Activated T-cell treated with anti-CD3 and anti-CD28 coated beads, Interleukin-2, amount 50 U/mL, for 72 hours (primary cell): ENCODE results near the gene NSUN2. TPM values are rescaled to one million over a fixed set of nuclear protein-coding genes. Genes with fewer than 3 reads are reported as not detected.
A peak's percentile ranks its signal among the peaks of the same experiment; 100 is the strongest.

Experiments
- ATAC-seq, 2 donors: fragments of 150-1000 bp; cut with Tn5 transposase; replicated peaks in 1 of 2; 2 replicates each; pipeline ENCODE4 v1.10.0; 2021; ENCODE audit warnings: moderate library complexity in 2 of 2, mild to moderate bottlenecking in 1 of 2
- DNase-seq, 2 donors: peaks; one replicate each; pipeline ENCODE4 v3.0.0; 2021 to 2022; ENCODE audit warnings: mixed read lengths in 1 of 2
- H3K27ac Mint-ChIP-seq: one replicate; pipeline ENCODE4 v1.8.0; 2022; ENCODE audit warnings: mild to moderate bottlenecking, moderate library complexity, mixed read lengths
- H3K27me3 Mint-ChIP-seq: one replicate; pipeline ENCODE4 v1.8.0; 2022; ENCODE audit warnings: low read depth, mixed read lengths
- H3K36me3 Mint-ChIP-seq, 2 donors: one replicate each; pipeline ENCODE4 v1.8.0; 2022; ENCODE audit warnings: mixed read lengths in 2 of 2, mild to moderate bottlenecking in 1 of 2; ENCODE audit not compliant: insufficient read depth in 2 of 2
- H3K4me1 Mint-ChIP-seq: one replicate; pipeline ENCODE4 v1.8.0; 2022; ENCODE audit warnings: low read depth, mixed read lengths
- H3K4me3 Mint-ChIP-seq, 2 donors: one replicate each; pipeline ENCODE4 v1.8.0; 2022; ENCODE audit warnings: mild to moderate bottlenecking in 2 of 2, mixed read lengths in 2 of 2, moderate library complexity in 2 of 2
- H3K9me3 Mint-ChIP-seq, 2 donors: one replicate each; pipeline ENCODE4 v1.8.0; 2022; ENCODE audit warnings: mixed read lengths in 2 of 2
- total RNA-seq, 2 donors: library from RNA; stranded (reverse); gene quantifications; one replicate each; pipeline ENCODE4 v1.2.3, GENCODE V29; 2022

Gene NSUN2
- total RNA-seq, 2 donors from 2014 or later = 78.7 to 79.0 TPM

DNA sequence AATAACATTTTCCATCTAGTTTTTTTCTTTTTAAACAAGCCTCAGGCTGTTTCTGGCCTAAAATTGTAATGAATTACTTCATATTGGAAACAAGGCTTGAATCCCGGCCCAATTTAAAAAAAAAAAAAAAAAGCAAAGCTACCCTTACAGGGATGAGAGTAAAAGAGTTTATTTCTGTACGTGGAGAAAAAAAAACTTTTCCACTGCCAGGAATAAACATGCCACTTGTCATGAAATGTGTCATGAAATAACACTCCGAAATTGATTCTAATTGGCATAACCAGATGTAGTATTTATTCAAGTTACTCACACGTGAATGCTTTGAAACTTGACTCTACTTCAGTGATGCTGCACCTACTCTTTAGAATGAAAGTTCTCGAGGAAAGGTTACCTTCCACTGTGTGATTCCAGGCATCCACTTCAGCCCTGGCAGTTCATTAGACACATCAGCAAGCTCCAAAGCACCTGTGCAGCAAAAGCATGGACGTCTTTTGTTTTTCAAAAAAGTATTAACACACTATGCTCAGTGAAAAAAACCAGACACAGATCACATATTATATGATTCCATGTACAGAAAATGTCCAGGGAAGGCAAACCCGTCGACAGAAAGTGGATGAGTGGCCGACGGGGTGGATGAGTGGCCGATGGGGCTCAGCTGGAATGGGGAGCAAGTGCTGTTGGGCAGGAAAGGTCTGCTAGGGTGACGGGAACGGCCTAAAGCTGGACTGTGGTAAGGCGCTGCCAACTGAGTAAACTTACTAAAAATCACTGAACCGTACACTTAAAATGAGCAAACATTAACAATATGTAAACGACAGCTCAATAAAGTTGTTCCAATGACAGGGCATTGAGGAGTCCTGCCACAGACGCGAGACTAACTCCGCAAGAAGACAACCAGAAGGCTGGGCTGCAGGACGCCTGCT is 21.2 kb downstream of the NSUN2 start:
- H3K36me3 Mint-ChIP-seq = peaks cover 14 to 40% of the 10 kb centered on the region in 2 donors
- DNase-seq = no peak
- peaks cover 9% of the 10 kb centered on the region for H3K4me1 Mint-ChIP-seq
- no peaks in the 10 kb centered on the region for H3K27me3 Mint-ChIP-seq
- no peak for ATAC-seq
- no peak overlapping the region for H3K27ac Mint-ChIP-seq
- no peak overlapping the region for H3K4me3 Mint-ChIP-seq
- no peaks in the 10 kb centered on the region for H3K9me3 Mint-ChIP-seq

DNA sequence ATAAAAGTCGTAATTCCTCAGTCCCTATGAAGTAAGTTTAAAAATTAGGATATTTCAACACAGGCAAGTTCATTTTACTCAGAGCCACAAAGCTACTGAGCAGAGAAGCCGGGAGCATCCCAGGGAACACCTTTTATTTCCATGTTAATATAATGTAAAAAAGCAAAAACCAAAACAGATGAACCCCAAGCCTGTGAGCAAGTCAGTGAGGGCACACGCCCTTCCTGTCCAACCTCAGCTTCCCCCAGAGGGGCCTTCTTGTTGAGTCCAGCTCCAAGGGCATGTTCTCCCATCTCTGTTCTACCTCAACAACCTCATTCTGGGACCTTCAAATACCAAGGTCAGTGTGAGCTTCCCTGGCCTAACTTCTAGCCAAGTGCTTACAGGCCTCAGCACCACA is 24.8 kb downstream of the NSUN2 start:
- no peak overlapping the region for H3K4me3 Mint-ChIP-seq
- H3K9me3 Mint-ChIP-seq = no peaks in the 10 kb centered on the region
- H3K36me3 Mint-ChIP-seq = peaks cover 10 to 43% of the 10 kb centered on the region in 2 donors

GRCh38 chr5:6607559-6607936 is 25.3 kb downstream of the NSUN2 start:
- Mint-ChIP-seq H3K27me3 (no peaks in the 10 kb centered on the region), H3K9me3 (no peaks in the 10 kb centered on the region), H3K4me1 (peaks cover 3% of the 10 kb centered on the region), H3K4me3 (no peak overlapping the region), H3K36me3 (peaks cover 12 to 45% of the 10 kb centered on the region in 2 donors), H3K27ac (no peak overlapping the region)
- DNase-seq (no peak), ATAC-seq (no peak)

More for the DNA sequence above, 24.8 kb downstream of the NSUN2 start:
- ATAC-seq (no peak), DNase-seq (no peak)
- peaks cover 3% of the 10 kb centered on the region for H3K4me1 Mint-ChIP-seq
- no peak overlapping the region for H3K27ac Mint-ChIP-seq
- no peaks in the 10 kb centered on the region for H3K27me3 Mint-ChIP-seq

GRCh38 chr5:6606884-6607558 is 25.8 kb downstream of the NSUN2 start:
- Mint-ChIP-seq H3K9me3 (no peaks in the 10 kb centered on the region), H3K4me1 (peaks cover 3% of the 10 kb centered on the region), H3K27ac (no peak overlapping the region), H3K27me3 (no peaks in the 10 kb centered on the region), H3K36me3 (peaks cover 12 to 44% of the 10 kb centered on the region in 2 donors), H3K4me3 (no peak overlapping the region)
- no peak for ATAC-seq
- DNase-seq = no peak

- Mint-ChIP-seq H3K27ac (no peak overlapping the region), H3K4me3 (no peak overlapping the region), H3K9me3 (no peaks in the 10 kb centered on the region), H3K4me1 (peaks cover 4% of the 10 kb centered on the region), H3K27me3 (no peaks in the 10 kb centered on the region), H3K36me3 (peaks cover 13 to 55% of the 10 kb centered on the region in 2 donors)
- ATAC-seq (no peak), DNase-seq (no peak)
These were observed 27.9 kb downstream of the NSUN2 start for GRCh38 chr5:6604946-6605345.

- Mint-ChIP-seq H3K4me1 (peaks cover 4% of the 10 kb centered on the region), H3K9me3 (no peaks in the 10 kb centered on the region), H3K27ac (no peak overlapping the region), H3K27me3 (no peaks in the 10 kb centered on the region), H3K4me3 (no peak overlapping the region), H3K36me3 (peaks cover 15 to 53% of the 10 kb centered on the region in 2 donors)
- DNase-seq (no peak), ATAC-seq (no peak)
These were observed 28.5 kb downstream of the NSUN2 start for GRCh38 chr5:6604341-6604740.

DNA sequence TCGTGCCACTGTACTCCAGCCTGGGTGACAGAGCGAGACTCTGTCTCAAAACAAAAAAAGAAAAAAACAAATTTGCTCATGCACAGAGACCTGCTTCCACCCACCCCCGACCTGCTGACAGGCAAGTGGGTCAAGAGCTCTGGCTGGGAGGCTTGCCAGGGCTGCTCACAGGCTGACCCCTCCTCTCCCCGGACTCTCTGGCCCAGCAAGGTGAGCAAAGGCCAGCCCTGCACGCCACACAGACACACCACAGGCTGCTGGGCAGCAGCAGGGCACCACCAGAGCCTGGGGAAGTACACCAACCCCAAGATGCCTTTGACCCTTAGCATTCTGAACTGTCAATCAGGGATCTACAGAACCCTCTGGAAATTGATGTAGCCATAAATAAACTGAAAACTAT is 29.2 kb downstream of the NSUN2 start:
- Mint-ChIP-seq H3K4me1 (peaks cover 4% of the 10 kb centered on the region), H3K4me3 (no peak overlapping the region), H3K27me3 (no peaks in the 10 kb centered on the region), H3K27ac (no peak overlapping the region), H3K9me3 (no peaks in the 10 kb centered on the region), H3K36me3 (peaks cover 15 to 56% of the 10 kb centered on the region in 2 donors)
- no peak for DNase-seq
- ATAC-seq = no peak

DNA sequence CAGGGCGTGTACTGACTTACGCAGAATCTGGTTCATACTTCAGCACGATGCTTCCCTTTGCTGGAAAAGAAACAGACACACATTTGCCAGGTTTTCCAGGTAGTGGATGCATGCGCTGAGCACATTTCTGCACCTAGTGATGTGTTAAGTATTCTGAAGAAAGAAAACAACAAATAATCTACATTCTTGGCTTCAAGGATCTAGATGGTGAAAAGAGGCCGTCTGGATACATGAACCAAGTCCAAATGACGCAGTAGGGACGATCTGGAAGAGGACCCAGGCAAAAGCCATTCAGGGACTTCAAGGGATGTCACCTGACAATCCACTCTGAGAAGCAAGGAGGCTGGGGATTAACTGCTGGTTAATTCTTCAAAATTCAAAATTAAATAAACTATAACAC is 30.4 kb downstream of the NSUN2 start:
- peaks cover 14 to 52% of the 10 kb centered on the region in 2 donors for H3K36me3 Mint-ChIP-seq

GRCh38 chr5:6601816-6602215 is 31.0 kb downstream of the NSUN2 start:
- Mint-ChIP-seq H3K36me3 (peaks cover 14 to 49% of the 10 kb centered on the region in 2 donors), H3K27ac (no peak overlapping the region)

More for the DNA sequence above, 30.4 kb downstream of the NSUN2 start:
- Mint-ChIP-seq H3K27ac (no peak overlapping the region), H3K27me3 (no peaks in the 10 kb centered on the region), H3K4me1 (peaks cover 4% of the 10 kb centered on the region), H3K4me3 (no peak overlapping the region), H3K9me3 (no peaks in the 10 kb centered on the region)
- DNase-seq = no peak
- ATAC-seq = no peak

DNA sequence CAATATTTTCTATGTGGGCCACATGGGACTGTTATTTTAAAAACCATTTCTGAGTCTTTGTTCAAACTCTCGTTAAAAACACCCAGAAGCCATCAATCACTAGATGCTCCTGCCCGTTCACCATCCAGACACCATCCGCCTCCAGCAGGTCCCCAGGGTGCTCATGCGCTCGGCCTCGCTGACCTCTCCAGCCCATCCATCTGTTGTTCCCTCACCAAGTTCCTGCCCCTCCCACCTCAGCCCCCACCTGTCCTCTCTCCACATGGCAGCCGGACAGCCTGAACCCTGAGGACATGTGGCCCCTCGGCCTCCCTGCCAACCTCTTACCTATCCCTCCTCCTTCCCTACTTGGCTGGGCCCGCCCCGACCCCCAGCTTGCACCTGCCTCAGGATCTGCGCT is 31.6 kb downstream of the NSUN2 start:
- H3K4me3 Mint-ChIP-seq = no peak overlapping the region
- no peak overlapping the region for H3K27ac Mint-ChIP-seq
- H3K36me3 Mint-ChIP-seq = peaks cover 16 to 51% of the 10 kb centered on the region in 2 donors
- ATAC-seq (no peak), DNase-seq (no peak)
- peaks cover 4% of the 10 kb centered on the region for H3K4me1 Mint-ChIP-seq
- no peaks in the 10 kb centered on the region for H3K9me3 Mint-ChIP-seq
- H3K27me3 Mint-ChIP-seq = no peaks in the 10 kb centered on the region

More at GRCh38 chr5:6601816-6602215, 31.0 kb downstream of the NSUN2 start:
- Mint-ChIP-seq H3K27me3 (no peaks in the 10 kb centered on the region), H3K9me3 (no peaks in the 10 kb centered on the region), H3K4me1 (peaks cover 4% of the 10 kb centered on the region), H3K4me3 (no peak overlapping the region)
- ATAC-seq = no peak
- DNase-seq = no peak

DNA sequence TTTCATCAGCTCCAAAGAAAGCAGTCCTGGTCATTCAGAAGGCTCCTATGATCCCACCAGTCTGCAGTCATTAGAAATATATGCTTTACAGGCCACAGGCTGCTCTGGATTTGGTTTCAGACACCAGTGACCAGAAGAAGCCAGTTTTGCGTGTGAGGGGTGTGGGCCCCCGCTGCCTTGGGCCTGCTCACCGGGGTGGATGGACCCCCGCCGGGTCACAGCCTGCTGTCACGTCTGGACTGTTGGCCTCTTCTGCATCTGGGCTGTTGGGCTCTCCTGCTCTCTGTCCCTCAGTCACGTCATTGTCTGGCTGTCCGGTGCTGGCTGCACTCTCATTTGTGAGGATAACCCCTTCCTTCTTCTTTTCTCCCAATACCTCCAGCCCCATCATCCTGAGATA is 33.1 kb downstream of the NSUN2 start:
- no peak overlapping the region for H3K4me3 Mint-ChIP-seq
- peaks cover 12 to 43% of the 10 kb centered on the region in 2 donors for H3K36me3 Mint-ChIP-seq
- DNase-seq (no peak), ATAC-seq (no peak)
- H3K27ac Mint-ChIP-seq = no peak overlapping the region
- H3K9me3 Mint-ChIP-seq = no peaks in the 10 kb centered on the region
- H3K27me3 Mint-ChIP-seq = no peaks in the 10 kb centered on the region
- peaks cover 4% of the 10 kb centered on the region for H3K4me1 Mint-ChIP-seq

- peaks cover 9 to 39% of the 10 kb centered on the region in 2 donors for H3K36me3 Mint-ChIP-seq
- no peak overlapping the region for H3K27ac Mint-ChIP-seq
- H3K4me1 Mint-ChIP-seq = peaks cover 4% of the 10 kb centered on the region
- H3K9me3 Mint-ChIP-seq = no peaks in the 10 kb centered on the region
- H3K27me3 Mint-ChIP-seq = no peaks in the 10 kb centered on the region
- ATAC-seq (no peak), DNase-seq (no peak)
- H3K4me3 Mint-ChIP-seq = no peak overlapping the region
These were observed 34.4 kb downstream of the NSUN2 start for GRCh38 chr5:6598351-6598900.

- peaks cover 7 to 35% of the 10 kb centered on the region in 2 donors for H3K36me3 Mint-ChIP-seq
- ATAC-seq (no peak), DNase-seq (no peak)
- peaks cover 4% of the 10 kb centered on the region for H3K4me1 Mint-ChIP-seq
- no peak overlapping the region for H3K4me3 Mint-ChIP-seq
- H3K27ac Mint-ChIP-seq = peak overlapping the region; percentile 13
- no peaks in the 10 kb centered on the region for H3K27me3 Mint-ChIP-seq
- no peaks in the 10 kb centered on the region for H3K9me3 Mint-ChIP-seq
These were observed 35.3 kb downstream of the NSUN2 start for GRCh38 chr5:6597557-6597956.
